Trophoblast cell (in vitro differentiated cells and primary cell): Measurements from ENCODE around the gene NFATC1.

Experiments used
- DNase-seq, 2 donors: peaks; one replicate each; pipeline ENCODE4 v3.0.0-alpha.2; 2016
- H2AFZ ChIP-seq: 2 replicates; pipeline ENCODE4 v1.6.1; 2013; ENCODE audit warnings: low read length, moderate library complexity, mild to moderate bottlenecking; ENCODE audit not compliant: insufficient read depth, poor library complexity
- H2AK5ac ChIP-seq: 2 replicates; pipeline ENCODE4 v1.6.1; 2013; ENCODE audit warnings: mild to moderate bottlenecking, low read length
- H2BK120ac ChIP-seq: 2 replicates; pipeline ENCODE4 v1.6.1; 2013; ENCODE audit warnings: low read length, mild to moderate bottlenecking, moderate library complexity; ENCODE audit not compliant: insufficient read depth, poor library complexity
- H2BK12ac ChIP-seq: 2 replicates; pipeline ENCODE4 v1.6.1; 2013; ENCODE audit warnings: mild to moderate bottlenecking, low read length, moderate library complexity
- H2BK5ac ChIP-seq: 2 replicates; pipeline ENCODE4 v1.6.1; 2013; ENCODE audit warnings: low read length, low read depth, moderate library complexity, mild to moderate bottlenecking; ENCODE audit not compliant: poor library complexity
- H3K14ac ChIP-seq: 2 replicates; pipeline ENCODE4 v1.6.1; 2013; ENCODE audit warnings: mild to moderate bottlenecking, low read length
- H3K18ac ChIP-seq: 2 replicates; pipeline ENCODE4 v1.6.1; 2013; ENCODE audit warnings: mild to moderate bottlenecking, low read length
- H3K23ac ChIP-seq: 2 replicates; pipeline ENCODE4 v1.6.1; 2013; ENCODE audit warnings: low read length
- H3K27ac ChIP-seq: 2 replicates; pipeline ENCODE4 v1.5.1; 2013; ENCODE audit warnings: low read depth, mild to moderate bottlenecking, inconsistent platforms, low read length, moderate library complexity
- H3K27me3 ChIP-seq: 2 replicates; pipeline ENCODE4 v1.6.1; 2013; ENCODE audit warnings: inconsistent platforms, mild to moderate bottlenecking, low read length, moderate library complexity; ENCODE audit not compliant: insufficient read depth
- H3K36me3 ChIP-seq, 2 experiments: 1 replicate in 1 of 2; 2 replicates in 1 of 2; pipeline ENCODE4 v1.6.1; 2013; ENCODE audit warnings: low read length in 2 of 2, mild to moderate bottlenecking in 2 of 2, moderate library complexity in 1 of 2; ENCODE audit not compliant: insufficient read depth in 2 of 2, control insufficient read depth in 1 of 2
- H3K4ac ChIP-seq: 2 replicates; pipeline ENCODE4 v1.6.1; 2013; ENCODE audit warnings: low read depth, mild to moderate bottlenecking, low read length, moderate library complexity
- H3K4me1 ChIP-seq, 2 experiments: 1 replicate in 1 of 2; 2 replicates in 1 of 2; pipeline ENCODE4 v1.6.1; 2013; ENCODE audit warnings: low read length in 2 of 2, mild to moderate bottlenecking in 2 of 2, moderate library complexity in 1 of 2; ENCODE audit not compliant: insufficient read depth in 2 of 2, control insufficient read depth in 1 of 2
- H3K4me2 ChIP-seq: 2 replicates; pipeline ENCODE4 v1.6.1; 2013; ENCODE audit warnings: inconsistent platforms, mild to moderate bottlenecking, low read length, moderate library complexity
- H3K4me3 ChIP-seq: 2 replicates; pipeline ENCODE4 v1.5.1; 2013; ENCODE audit warnings: mild to moderate bottlenecking, low read depth, low read length, inconsistent platforms
- H3K79me1 ChIP-seq: one replicate; pipeline ENCODE4 v1.6.1; 2013; ENCODE audit warnings: low read length
- H3K79me2 ChIP-seq: 2 replicates; pipeline ENCODE4 v1.6.1; 2013; ENCODE audit warnings: low read length, mild to moderate bottlenecking; ENCODE audit not compliant: control insufficient read depth, insufficient read depth, poor library complexity
- H3K9ac ChIP-seq: 2 replicates; pipeline ENCODE4 v1.6.1; 2013; ENCODE audit warnings: mild to moderate bottlenecking, low read length
- H3K9me3 ChIP-seq: 2 replicates; pipeline ENCODE4 v1.6.1; 2013; ENCODE audit warnings: low read depth, mild to moderate bottlenecking, control low read depth, inconsistent platforms, low read length; ENCODE audit not compliant: insufficient read depth
- H4K12ac ChIP-seq: 2 replicates; pipeline ENCODE4 v1.6.1; 2013; ENCODE audit warnings: low read depth, mild to moderate bottlenecking, low read length, moderate library complexity
- H4K8ac ChIP-seq: 2 replicates; pipeline ENCODE4 v1.6.1; 2013; ENCODE audit warnings: low read depth, mild to moderate bottlenecking, low read length, moderate library complexity
- H4K91ac ChIP-seq: one replicate; pipeline ENCODE4 v1.6.1; 2013; ENCODE audit warnings: low read depth, mild to moderate bottlenecking, low read length, moderate library complexity
- WGBS: extraction: QIAGEN DNeasy Blood & Tissue Kit; methylation state at CpG from one replicate; pipeline ENCODE4 v1.1.7; 2013; ENCODE audit warnings: missing lambda C conversion rate; ENCODE audit not compliant: insufficient read length, insufficient coverage; ENCODE audit errors: extremely low coverage; 5-methylcytosine and 5-hydroxymethylcytosine counted together

NFATC1 gene

DNA sequence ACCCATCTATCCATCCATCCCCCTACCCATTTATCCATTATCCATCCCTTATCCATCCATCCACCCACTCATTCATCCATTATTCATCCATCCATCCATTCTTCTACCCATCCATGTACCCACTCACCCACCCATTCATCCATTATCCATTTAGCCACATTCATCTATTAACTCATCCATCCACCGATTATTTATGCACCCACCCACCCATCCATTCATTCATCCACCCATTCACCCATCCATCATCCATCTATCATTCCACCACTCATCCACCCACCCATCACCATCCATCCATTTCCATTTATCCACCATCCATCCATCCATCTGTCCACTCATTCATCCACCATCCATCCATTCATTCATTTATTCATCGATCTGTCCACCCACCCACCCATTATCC, 146.5 kb downstream of the NFATC1 start:
- no peak overlapping the region for H3K9ac ChIP-seq
- no peak overlapping the region for H3K4me2 ChIP-seq
- H3K27ac ChIP-seq: no peak overlapping the region
- H3K18ac ChIP-seq: no peak overlapping the region
- H3K4me1 ChIP-seq: no peaks in the 10 kb centered on the region
- no peaks in the 10 kb centered on the region for H3K79me1 ChIP-seq
- no peak overlapping the region for H3K4me3 ChIP-seq
- H3K36me3 ChIP-seq: no peaks in the 10 kb centered on the region
- no peak overlapping the region for H2BK120ac ChIP-seq
- no peak overlapping the region for H2AK5ac ChIP-seq
- no peak overlapping the region for H4K91ac ChIP-seq
- WGBS: 100% methylated on average over 1 of the region's 2 CpGs
- H2BK12ac ChIP-seq: no peak overlapping the region
- H3K4ac ChIP-seq: no peak overlapping the region
- no peak for DNase-seq
- no peaks in the 10 kb centered on the region for H3K79me2 ChIP-seq
- no peak overlapping the region for H2AFZ ChIP-seq
- H2BK5ac ChIP-seq: no peak overlapping the region
- no peak overlapping the region for H4K12ac ChIP-seq
- peaks cover 12% of the 10 kb centered on the region for H3K9me3 ChIP-seq
- H3K27me3 ChIP-seq: no peaks in the 10 kb centered on the region
- H4K8ac ChIP-seq: no peak overlapping the region
- H3K14ac ChIP-seq: no peak overlapping the region
- no peak overlapping the region for H3K23ac ChIP-seq

DNA sequence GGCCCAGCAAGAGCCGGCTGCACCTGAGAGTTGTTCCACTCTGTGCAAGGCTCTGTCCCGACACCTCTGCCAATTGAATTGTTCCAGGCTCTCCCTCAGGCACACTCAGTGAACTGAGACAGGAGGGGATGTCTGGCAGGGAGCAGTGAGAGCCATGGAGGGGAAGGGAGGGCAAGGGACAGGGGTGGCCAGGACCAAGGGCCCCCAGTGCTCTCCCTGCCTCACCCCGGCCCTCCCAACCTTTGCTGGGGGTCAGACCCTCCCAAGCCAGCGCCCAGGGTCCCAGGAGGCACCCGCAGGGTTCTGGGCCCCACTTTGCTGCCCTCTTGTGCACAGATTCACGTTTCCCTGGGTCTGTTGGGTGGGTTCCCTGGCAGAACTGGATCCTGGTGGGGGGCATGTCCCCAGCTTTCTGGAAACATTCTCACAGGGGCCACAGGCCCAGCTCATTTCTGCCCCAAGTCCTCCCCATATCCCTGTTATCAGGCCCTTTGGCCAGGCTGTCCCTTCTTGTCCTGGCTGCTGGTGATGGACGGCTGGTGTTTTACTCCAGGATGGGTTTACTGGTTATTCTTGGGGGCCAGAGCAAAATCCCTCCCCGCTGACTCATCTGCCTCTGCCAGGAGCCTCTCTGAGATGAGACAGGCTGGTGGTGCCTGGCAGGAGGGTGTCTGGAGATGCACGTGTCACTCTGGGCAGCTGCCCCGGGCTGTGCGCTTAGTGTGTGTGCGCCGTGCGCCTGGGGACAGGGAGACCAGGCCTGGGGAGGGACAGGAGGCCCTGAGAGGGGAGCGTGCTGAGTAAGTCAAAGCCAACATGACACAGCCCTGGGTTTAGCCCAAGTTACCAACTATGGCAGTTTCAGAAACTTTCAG, 147.4 kb downstream of the NFATC1 start:
- Histone ChIP-seq H4K91ac (no peak overlapping the region), H3K27me3 (no peaks in the 10 kb centered on the region), H3K27ac (no peak overlapping the region), H2BK12ac (no peak overlapping the region), H3K23ac (no peak overlapping the region), H3K36me3 (no peaks in the 10 kb centered on the region), H4K12ac (no peak overlapping the region), H3K4me2 (no peak overlapping the region), H3K14ac (no peak overlapping the region), H2AFZ (no peak overlapping the region), H3K18ac (no peak overlapping the region), H3K4me1 (no peaks in the 10 kb centered on the region), H2AK5ac (no peak overlapping the region), H3K4me3 (no peak overlapping the region), H3K9me3 (peaks cover 15% of the 10 kb centered on the region), H2BK120ac (no peak overlapping the region), H3K79me1 (no peaks in the 10 kb centered on the region), H3K79me2 (no peaks in the 10 kb centered on the region), H2BK5ac (no peak overlapping the region), H4K8ac (no peak overlapping the region), H3K9ac (no peak overlapping the region), H3K4ac (no peak overlapping the region)
- DNase-seq: no peak
- no CpG with 5 or more reads among the region's 15 CpGs for WGBS

DNA sequence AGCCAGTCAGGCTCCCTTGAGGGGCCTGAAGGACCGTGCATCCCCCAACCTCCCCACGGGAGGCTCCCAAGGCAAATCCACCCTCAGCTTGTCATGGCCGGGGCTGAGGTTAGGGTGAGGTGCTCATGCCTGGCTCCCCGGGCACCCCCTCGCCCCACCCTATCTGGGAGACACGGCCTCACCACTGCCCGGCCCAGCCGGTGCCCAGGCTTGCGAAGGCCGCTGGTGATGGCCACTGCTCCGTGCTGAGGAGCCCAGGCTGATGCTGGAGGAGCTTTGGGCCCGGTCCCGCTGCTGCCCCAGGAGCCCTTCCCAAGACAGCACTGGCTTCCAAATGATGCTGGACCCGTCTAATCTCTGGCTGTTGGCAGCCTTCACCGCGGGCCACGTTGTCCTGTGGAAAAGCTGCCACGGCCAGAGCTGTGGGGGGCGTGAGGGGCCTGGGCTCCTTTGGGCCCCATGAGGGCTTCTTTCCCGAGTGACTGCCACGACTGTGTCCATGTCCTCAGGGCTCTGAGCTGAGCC, 148.2 kb downstream of the NFATC1 start:
- H3K36me3 ChIP-seq: no peaks in the 10 kb centered on the region
- no peaks in the 10 kb centered on the region for H3K79me1 ChIP-seq
- H3K4me1 ChIP-seq: no peaks in the 10 kb centered on the region
- no peak overlapping the region for H2AK5ac ChIP-seq
- peaks cover 22% of the 10 kb centered on the region for H3K9me3 ChIP-seq
- no peak overlapping the region for H4K91ac ChIP-seq
- no peak overlapping the region for H2AFZ ChIP-seq
- no peak overlapping the region for H3K4me2 ChIP-seq
- H3K27ac ChIP-seq: no peak overlapping the region
- no peak overlapping the region for H3K18ac ChIP-seq
- H2BK12ac ChIP-seq: no peak overlapping the region
- no peak overlapping the region for H3K4ac ChIP-seq
- H2BK5ac ChIP-seq: no peak overlapping the region
- no CpG with 5 or more reads among the region's 21 CpGs for WGBS
- H3K79me2 ChIP-seq: no peaks in the 10 kb centered on the region
- H4K8ac ChIP-seq: no peak overlapping the region
- no peak for DNase-seq
- no peak overlapping the region for H3K4me3 ChIP-seq
- H3K27me3 ChIP-seq: no peaks in the 10 kb centered on the region
- no peak overlapping the region for H3K9ac ChIP-seq
- no peak overlapping the region for H3K23ac ChIP-seq
- H2BK120ac ChIP-seq: no peak overlapping the region
- no peak overlapping the region for H4K12ac ChIP-seq
- no peak overlapping the region for H3K14ac ChIP-seq

DNA sequence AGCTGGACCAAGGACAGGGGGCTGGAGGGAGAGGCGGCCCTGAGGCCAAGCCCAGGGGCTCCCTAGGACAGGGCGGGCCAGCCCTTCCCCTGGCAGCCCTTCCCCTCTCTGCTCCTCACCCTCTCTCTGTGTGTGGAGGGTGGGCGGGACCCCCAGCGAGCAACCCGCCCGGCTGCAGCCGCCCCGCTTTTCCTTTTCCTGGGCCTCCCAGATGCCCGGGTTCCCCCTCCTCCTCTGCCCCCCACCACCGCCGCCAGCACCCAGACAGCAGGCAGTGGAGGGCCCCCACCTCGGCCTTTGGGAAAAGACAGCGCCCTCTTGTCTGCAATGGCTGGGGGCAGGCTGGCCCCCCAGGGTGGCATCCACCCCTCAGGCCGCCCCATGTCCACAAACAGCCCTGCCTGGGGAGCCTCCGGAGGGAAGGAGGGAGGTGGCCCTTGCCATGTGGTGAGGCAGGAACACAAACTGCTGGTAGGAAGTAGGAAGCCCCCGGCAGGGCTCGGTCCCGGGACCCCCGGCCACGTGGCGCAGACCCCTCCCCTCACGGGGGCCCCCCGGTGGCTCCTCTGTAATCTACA, 148.7 kb downstream of the NFATC1 start:
- H3K4me3 ChIP-seq: no peak overlapping the region
- H3K4me2 ChIP-seq: no peak overlapping the region
- no peak overlapping the region for H2AK5ac ChIP-seq
- no peaks in the 10 kb centered on the region for H3K27me3 ChIP-seq
- H3K23ac ChIP-seq: no peak overlapping the region
- H3K18ac ChIP-seq: no peak overlapping the region
- H3K9ac ChIP-seq: no peak overlapping the region
- peaks cover 26% of the 10 kb centered on the region for H3K9me3 ChIP-seq
- no peak for DNase-seq
- no peak overlapping the region for H4K8ac ChIP-seq
- no peaks in the 10 kb centered on the region for H3K36me3 ChIP-seq
- no peak overlapping the region for H4K12ac ChIP-seq
- H3K79me2 ChIP-seq: no peaks in the 10 kb centered on the region
- H3K4me1 ChIP-seq: no peaks in the 10 kb centered on the region
- no peak overlapping the region for H3K14ac ChIP-seq
- H3K27ac ChIP-seq: no peak overlapping the region
- no peak overlapping the region for H2BK12ac ChIP-seq
- no peak overlapping the region for H2BK5ac ChIP-seq
- no peaks in the 10 kb centered on the region for H3K79me1 ChIP-seq
- no peak overlapping the region for H2BK120ac ChIP-seq
- H3K4ac ChIP-seq: no peak overlapping the region
- no peak overlapping the region for H2AFZ ChIP-seq
- H4K91ac ChIP-seq: no peak overlapping the region
- WGBS: no CpG with 5 or more reads among the region's 23 CpGs
